GM19463 (cell line): ENCODE results near the gene OLFM2.
A peak's percentile ranks its signal among the peaks of the same experiment; 100 is the strongest.
"Not testable (repeated sequence)": the region's sequence is repeated elsewhere in the genome, so short reads cannot be mapped to it uniquely, and the experiment has no call there.

Source experiments
- ATAC-seq: cut with Tn5 transposase; IDR thresholded peaks from one replicate; pipeline ENCODE4 v1.9.1; 2021; ENCODE audit warnings: mild to moderate bottlenecking, moderate library complexity; ENCODE audit not compliant: unreplicated experiment

OLFM2 gene

GRCh38 chr19:9836021-9836420, 100.3 kb downstream of the OLFM2 start:
- no peak for ATAC-seq

- peak; percentile 7 for ATAC-seq
Observed at GRCh38 chr19:9835507-9835949, 100.8 kb downstream of the OLFM2 start.

GRCh38 chr19:9834726-9835506, 101.4 kb downstream of the OLFM2 start, which contains the start of gene PIN1:
Gene PIN1, plus strand, starts transcription at chr19:9835318. Its CDS starts 27 bp downstream, at chr19:9835345.
- peak; percentile 97 for ATAC-seq

DNA sequence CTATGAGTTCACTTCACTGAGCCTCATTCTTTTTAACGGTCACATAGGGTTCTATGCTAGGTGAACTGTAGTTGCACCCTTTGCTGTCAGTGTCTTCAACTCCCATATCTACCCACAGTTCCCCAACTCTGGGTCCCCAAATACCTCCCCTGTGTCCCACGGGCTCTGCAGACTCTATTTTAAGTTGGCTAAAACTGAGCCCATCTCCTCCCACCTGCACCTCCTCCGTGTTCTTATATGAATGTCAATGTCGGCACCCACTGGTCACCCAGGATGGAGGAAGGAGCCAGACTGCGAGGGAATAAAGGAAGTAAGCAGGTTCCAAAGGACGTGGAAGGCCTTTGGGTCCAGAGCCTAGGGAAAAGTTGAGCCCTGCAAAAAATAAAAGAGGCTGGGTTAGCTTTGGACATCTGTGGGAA, 102.0 kb downstream of the OLFM2 start:
- no peak for ATAC-seq

DNA sequence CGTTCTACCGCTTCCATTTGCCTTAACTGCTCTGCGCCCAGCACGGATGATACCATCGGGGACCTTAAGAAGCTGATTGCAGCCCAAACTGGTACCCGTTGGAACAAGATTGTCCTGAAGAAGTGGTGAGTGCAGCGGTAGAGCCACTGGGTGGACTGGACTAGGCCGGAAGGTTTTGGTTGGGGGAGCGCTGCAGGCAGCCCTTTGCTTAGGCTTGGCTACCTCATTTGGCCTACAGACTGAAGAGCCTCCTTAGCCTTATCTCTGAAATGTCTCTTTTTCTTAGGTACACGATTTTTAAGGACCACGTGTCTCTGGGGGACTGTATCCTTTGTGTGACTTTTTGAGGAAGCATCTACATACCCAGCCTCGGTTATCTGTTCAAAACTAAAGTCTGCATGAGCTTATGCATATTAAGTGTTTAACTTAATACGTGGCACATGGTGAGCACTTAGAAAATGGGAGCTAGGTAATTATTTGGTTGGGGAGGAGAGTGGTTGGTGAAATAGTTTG, 107.7 kb downstream of the OLFM2 start:
- no peak for ATAC-seq

- ATAC-seq: peak; percentile 94
Observed at GRCh38 chr19:9827289-9828238, 108.8 kb downstream of the OLFM2 start, which contains the start of gene UBL5. Gene UBL5, plus strand, starts transcription at chr19:9827918. Its CDS starts 420 bp downstream, at chr19:9828338.

GRCh38 chr19:9823816-9824215, 112.5 kb downstream of the OLFM2 start:
- no peak for ATAC-seq

GRCh38 chr19:9820034-9820433, 116.3 kb downstream of the OLFM2 start:
- ATAC-seq: not testable (repeated sequence)

GRCh38 chr19:9819596-9819909, 116.8 kb downstream of the OLFM2 start:
- ATAC-seq: no peak

DNA sequence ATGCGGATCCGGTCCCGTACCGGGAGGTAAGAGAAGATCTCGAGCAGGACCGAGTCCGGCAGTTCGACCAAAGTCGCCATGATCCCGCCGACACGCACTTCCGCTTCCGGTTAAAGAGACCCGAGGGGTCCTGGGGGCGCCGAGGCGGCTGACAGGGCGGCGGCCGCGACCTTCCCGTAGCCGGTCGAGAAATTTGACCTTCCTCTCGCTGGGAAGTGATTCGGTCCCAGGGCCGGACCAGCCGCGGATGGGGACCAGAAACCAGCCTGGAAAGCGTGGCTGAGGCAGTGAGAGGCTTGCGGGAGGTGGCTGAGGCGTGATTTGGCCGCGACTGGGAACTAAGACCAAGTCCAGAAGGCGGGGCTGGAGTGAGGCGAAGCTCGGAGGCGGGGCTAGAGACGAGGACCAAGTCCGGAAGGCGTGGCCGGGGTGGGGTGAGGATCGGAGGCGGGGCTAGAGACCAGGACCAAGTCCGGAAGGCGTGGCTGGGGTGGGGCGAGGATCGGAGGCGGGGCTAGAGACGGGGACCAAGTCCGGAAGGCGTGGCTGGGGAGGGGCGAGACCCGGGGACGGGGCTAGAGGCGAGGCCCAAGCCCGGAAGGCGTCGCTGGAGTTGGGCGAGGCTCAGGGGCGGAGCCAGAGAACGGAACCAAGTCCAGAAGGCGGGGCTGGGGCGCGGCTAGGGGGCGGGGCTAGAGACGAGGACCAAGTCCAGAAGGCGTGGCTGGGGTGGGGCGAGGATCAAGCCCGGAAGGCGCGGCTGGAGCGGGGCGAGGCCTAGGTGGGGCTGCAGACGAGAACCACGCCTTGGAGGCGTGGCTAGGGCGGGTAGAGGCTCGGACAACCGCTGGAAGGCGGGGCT, 117.3 kb downstream of the OLFM2 start, which contains the start of gene FBXL12:
TSS of gene FBXL12 (minus strand) at position 346 of the 862 bp plus-strand sequence. CDS start at position 80, 266 bp downstream.
- ATAC-seq: peak; percentile 77

DNA sequence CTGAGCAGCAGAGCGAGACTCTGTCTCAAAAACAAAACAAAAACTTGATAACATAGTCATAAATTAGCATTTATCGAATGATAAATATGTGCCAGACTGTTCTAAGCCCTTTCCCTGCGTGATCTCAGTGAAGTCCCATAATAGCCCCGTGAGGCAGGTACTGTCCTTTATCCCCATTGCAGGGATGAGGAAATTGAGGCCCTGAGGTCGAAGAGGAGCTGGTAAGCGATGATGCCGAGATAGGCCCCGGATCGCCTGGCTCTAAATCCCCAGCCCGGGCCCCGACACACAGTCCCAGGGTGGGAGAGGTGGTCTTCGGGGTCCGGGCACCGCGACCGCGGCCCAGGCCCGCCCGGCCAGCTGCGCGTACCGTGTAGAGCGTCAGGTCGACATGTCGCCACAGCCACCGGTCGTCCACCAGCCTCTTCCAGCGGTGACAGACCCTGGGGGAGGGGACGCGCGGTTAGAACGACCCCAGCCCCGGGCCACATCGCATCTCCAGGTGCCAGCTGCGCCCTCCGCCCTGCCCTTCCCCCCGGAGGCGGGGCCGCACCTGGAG, 118.1 kb downstream of the OLFM2 start:
- ATAC-seq: no peak

GRCh38 chr19:9811139-9811538, 125.2 kb downstream of the OLFM2 start:
- no peak for ATAC-seq

DNA sequence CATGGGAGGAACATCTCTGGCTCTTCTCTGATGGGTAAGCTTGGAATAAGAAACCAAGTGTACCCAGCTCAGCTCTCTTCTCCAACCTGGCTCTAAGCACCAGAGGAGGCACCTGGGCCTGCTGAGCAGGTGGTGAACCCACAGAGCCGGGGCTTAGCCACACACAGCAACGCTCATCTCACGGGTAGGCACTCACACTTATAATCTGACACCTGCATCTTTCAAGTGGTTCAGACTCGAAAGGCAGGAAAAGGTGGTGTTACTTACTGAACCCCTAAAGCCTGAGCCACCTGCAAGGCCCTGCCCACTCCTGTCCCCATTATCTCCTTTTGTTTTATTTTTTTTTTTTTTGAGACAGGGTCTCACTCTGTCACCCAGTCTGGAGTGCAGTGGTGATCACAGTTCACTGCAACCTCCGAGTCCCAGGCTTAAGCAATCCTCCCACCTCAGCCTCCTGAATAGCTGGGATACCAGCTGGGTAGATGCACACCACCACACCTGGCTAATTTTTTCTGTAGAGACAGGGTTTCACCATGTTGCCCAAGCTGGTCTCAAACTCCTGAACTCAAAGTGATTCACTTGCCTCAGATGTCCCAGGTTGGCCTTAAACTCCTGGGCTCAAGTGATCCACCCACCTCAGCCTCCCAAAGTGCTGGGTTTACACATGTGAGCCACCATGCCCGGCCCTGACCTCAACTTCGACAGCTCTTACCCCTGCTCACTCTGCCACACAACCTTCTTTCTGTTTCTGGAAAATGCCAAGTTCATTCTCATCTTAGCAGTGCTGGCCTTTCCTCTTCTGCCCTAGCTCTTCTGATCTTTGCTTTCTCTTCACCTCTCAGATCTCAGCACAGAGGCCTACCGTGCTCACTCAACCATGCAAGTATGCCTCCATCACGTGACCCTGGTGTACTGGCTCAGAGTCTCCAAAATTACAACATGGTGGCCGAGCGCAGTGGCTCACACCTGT, 127.2 kb downstream of the OLFM2 start:
- ATAC-seq: no peak

DNA sequence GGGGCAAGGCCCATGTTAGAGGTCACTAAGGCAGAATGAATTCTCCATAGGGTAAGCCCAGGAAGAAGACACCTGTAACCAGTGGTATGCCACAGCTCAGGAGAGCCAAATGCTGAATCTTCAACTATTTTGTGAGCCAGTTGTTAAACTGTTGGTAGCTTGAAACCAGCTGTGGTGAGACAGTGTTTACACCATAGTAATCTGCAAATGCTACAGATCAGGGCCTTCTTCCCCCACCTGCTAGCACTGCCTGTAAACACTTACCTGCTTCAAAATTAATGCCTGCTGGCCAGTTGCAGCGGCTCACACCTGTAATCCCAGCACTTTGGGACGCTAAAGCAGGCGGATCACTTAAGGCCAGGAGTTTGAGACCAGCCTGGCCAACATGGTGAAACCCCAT, 129.5 kb downstream of the OLFM2 start:
- ATAC-seq: no peak
